Hepatocyte (in vitro differentiated cells): ENCODE measurements around the gene DNAJC16.

Experiments used
- EZH2 ChIP-seq: fragments of 200-600 bp; sonication (generic); IDR thresholded peaks from 2 replicates; pipeline ENCODE4 v1.6.1; 2016; ENCODE audit warnings: antibody characterized with exemption, mild to moderate bottlenecking, borderline replicate concordance
- TF ChIP-seq, protein P1 (sequence below): fragments of 200-600 bp; sonication (generic); IDR thresholded peaks from 2 replicates; pipeline ENCODE4 v1.5.1; 2016; ENCODE audit warnings: antibody characterized with exemption, mild to moderate bottlenecking; ENCODE audit not compliant: poor library complexity

DNA sequence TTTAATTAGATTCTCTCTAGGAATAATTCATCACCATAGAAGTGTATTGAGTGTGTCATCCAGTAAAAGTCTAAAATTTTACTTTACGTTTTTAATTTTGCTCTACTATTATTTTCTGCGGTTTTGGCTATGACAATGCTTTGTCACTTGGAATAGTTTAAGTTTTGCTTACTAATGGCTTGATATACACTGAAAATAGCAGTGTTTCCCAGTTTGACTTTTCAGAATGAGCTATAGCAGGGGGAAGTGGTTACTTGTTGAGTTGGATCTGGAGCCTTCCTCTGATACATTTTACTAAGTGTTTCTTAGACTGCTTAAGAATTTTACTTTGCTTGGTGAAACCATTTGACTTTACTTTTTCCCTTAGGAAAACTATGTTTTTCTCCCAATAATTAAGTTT lies 5.0 kb downstream of the DNAJC16 start:
- TF ChIP-seq, protein P1, sequence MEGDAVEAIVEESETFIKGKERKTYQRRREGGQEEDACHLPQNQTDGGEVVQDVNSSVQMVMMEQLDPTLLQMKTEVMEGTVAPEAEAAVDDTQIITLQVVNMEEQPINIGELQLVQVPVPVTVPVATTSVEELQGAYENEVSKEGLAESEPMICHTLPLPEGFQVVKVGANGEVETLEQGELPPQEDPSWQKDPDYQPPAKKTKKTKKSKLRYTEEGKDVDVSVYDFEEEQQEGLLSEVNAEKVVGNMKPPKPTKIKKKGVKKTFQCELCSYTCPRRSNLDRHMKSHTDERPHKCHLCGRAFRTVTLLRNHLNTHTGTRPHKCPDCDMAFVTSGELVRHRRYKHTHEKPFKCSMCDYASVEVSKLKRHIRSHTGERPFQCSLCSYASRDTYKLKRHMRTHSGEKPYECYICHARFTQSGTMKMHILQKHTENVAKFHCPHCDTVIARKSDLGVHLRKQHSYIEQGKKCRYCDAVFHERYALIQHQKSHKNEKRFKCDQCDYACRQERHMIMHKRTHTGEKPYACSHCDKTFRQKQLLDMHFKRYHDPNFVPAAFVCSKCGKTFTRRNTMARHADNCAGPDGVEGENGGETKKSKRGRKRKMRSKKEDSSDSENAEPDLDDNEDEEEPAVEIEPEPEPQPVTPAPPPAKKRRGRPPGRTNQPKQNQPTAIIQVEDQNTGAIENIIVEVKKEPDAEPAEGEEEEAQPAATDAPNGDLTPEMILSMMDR, result no peak
- no peak for TF ChIP-seq EZH2
